COLO829 (cell line): ENCODE measurements around the gene DIAPH3.
"Not testable (repeated sequence)": the region's sequence is repeated elsewhere in the genome, so short reads cannot be mapped to it uniquely, and the experiment has no call there.

Source experiments
- DNase-seq: peaks from one replicate; pipeline ENCODE4 v3.0.0; 2012; ENCODE audit warnings: low spot score

Gene DIAPH3, protein sequence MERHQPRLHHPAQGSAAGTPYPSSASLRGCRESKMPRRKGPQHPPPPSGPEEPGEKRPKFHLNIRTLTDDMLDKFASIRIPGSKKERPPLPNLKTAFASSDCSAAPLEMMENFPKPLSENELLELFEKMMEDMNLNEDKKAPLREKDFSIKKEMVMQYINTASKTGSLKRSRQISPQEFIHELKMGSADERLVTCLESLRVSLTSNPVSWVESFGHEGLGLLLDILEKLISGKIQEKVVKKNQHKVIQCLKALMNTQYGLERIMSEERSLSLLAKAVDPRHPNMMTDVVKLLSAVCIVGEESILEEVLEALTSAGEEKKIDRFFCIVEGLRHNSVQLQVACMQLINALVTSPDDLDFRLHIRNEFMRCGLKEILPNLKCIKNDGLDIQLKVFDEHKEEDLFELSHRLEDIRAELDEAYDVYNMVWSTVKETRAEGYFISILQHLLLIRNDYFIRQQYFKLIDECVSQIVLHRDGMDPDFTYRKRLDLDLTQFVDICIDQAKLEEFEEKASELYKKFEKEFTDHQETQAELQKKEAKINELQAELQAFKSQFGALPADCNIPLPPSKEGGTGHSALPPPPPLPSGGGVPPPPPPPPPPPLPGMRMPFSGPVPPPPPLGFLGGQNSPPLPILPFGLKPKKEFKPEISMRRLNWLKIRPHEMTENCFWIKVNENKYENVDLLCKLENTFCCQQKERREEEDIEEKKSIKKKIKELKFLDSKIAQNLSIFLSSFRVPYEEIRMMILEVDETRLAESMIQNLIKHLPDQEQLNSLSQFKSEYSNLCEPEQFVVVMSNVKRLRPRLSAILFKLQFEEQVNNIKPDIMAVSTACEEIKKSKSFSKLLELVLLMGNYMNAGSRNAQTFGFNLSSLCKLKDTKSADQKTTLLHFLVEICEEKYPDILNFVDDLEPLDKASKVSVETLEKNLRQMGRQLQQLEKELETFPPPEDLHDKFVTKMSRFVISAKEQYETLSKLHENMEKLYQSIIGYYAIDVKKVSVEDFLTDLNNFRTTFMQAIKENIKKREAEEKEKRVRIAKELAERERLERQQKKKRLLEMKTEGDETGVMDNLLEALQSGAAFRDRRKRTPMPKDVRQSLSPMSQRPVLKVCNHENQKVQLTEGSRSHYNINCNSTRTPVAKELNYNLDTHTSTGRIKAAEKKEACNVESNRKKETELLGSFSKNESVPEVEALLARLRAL

DNA sequence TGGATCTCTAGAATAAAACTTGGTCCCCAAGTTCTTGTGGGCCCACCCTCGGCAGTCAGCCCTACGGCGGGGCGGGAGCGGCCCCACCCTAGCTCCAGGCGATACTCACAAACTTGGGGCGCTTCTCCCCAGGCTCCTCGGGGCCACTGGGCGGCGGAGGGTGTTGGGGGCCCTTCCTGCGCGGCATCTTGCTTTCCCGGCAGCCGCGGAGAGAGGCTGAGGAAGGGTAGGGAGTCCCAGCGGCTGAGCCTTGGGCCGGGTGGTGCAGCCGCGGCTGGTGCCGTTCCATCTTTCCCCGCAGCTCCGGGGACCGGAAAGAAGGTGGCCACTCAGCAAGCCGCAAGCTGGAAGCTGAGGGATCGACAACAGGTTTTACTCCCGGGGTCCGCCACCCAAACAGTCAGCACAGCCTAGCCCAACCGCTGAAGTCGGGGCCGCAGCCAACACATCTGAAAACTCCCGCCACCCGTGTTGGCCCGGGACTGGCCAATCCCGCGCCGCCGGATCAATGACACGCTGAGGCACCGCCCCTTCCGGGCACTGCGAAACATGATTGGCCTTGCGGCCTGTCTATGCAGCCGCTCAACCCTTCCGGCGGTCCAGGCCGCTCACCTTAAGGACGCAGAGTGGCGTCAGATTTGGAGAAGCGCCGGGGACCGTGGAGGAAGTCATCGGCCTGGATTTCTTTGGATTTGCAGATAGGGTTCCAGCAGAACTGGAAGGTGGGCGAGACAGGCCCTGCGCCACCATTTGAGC lies at the start of gene DIAPH3:
TSS of gene DIAPH3 (minus strand) at position 451 of the 756 bp plus-strand sequence. CDS start at position 289, 162 bp downstream.
- peak; percentile 93 for DNase-seq

DNA sequence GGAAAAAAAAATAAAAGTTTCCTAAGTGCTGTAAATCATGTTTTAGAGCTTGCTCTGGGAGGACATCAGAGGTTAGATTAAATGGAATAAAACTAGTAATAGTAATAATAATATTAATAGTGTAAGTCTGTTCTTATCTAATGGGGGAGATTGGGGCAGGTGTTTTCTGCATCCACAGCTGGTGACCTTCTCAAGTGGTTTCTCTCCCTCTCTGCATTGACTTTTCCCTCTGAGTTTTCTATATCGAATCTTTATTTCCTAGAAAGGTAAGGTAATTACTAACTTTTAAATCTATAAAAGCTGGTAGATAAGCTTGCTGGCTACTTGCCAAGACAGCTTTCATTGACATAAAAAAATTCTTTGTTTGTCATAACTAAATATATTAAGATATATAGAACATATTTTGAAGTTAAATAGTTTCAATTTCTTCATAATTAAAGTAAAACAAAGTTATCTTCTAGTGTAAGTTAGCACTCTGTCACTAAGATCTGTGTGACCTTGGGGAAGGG lies 49.6 kb upstream of the DIAPH3 start:
- DNase-seq: no peak

GRCh38 chr13:60211548-60211947 lies 47.8 kb upstream of the DIAPH3 start:
- DNase-seq: no peak

GRCh38 chr13:60210510-60211330 lies 47.0 kb upstream of the DIAPH3 start:
- no peak for DNase-seq

DNA sequence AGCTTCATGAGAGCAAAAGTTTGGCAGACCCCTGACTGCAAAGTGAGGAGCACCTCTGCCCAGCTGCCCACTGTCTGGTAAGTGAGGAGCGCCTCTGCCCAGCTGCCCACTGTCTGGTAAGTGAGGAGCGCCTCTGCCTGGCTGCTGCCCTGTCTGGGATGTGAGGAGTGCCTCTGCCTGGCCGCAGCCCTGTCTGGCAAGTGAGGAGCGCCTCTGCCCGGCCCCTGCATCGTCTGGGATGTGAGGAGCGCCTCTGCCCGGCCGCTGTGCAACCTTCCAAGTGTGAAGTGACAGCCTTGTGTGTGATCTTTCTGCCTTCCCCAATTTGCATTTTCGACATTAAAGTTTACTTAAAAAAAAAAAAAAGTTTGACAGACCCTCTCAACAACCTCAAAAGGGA lies 41.8 kb upstream of the DIAPH3 start:
- not testable (repeated sequence) for DNase-seq

DNA sequence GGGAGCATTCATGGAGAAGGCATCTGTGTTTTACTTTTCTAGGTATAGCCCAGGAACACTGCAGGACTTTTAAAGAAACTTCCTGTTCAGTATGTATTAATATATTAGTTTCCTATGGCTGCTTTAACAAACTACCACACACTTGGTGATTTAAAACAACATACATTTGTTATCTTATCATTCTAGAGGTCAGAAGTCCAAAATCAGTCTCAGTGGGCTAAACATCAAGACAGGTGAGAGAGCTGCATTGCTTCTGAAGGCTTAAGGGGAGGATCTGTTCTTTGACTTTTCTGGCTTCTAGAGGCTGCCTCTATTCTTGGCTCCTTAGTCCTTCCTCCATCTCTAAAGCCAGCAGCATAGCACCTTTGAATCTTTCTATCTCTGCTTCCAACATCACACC lies 37.6 kb upstream of the DIAPH3 start:
- no peak for DNase-seq

- not testable (repeated sequence) for DNase-seq
These were observed 32.2 kb upstream of the DIAPH3 start for GRCh38 chr13:60195893-60196292.

GRCh38 chr13:60182907-60183306 lies 19.2 kb upstream of the DIAPH3 start:
- DNase-seq: no peak

GRCh38 chr13:60178327-60178726 lies 14.6 kb upstream of the DIAPH3 start:
- no peak for DNase-seq

- no peak for DNase-seq
These were observed 11.8 kb upstream of the DIAPH3 start for GRCh38 chr13:60175571-60175970.

GRCh38 chr13:60174113-60174512 lies 10.4 kb upstream of the DIAPH3 start:
- no peak for DNase-seq

- DNase-seq: no peak
These were observed 8.4 kb upstream of the DIAPH3 start for GRCh38 chr13:60172111-60172510.

- no peak for DNase-seq
These were observed 6.7 kb upstream of the DIAPH3 start for GRCh38 chr13:60170414-60170813.

DNA sequence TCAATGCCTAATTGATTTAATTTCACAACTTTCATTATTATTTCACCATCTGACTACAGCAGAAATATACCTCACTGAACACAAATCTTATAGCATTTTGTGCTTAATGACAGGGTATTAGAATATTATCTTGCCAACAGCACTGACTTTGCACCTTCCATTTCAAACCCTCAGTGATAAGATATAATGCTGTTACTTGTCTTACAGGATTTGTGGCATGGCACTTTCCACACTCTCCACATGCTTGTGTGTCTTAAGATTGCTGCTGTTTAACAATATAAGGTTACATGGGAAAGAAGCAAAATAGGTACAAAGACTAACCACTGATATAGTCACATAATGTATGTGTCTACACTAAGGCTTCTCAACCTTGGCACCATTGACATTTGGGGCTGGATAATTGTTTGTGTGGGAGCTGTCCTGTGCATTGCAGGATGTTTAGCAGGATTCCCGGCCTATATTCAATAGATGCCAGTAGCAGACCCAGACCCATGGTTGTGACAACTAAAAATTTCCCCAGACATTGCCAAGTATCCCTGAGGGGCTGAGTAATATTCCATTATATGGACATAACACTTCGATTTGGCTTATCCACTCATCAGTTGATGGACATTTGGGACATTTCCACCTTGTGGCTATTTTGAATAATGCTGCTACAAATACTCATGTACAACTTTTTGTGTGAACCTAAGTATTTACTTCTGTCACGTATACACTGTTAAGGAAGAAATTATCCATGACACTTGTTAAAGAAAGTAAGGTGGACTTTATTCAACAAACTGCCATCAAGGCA lies 5.7 kb upstream of the DIAPH3 start:
- DNase-seq: no peak

- DNase-seq: no peak
These were observed 3.4 kb upstream of the DIAPH3 start for GRCh38 chr13:60167121-60167520.

DNA sequence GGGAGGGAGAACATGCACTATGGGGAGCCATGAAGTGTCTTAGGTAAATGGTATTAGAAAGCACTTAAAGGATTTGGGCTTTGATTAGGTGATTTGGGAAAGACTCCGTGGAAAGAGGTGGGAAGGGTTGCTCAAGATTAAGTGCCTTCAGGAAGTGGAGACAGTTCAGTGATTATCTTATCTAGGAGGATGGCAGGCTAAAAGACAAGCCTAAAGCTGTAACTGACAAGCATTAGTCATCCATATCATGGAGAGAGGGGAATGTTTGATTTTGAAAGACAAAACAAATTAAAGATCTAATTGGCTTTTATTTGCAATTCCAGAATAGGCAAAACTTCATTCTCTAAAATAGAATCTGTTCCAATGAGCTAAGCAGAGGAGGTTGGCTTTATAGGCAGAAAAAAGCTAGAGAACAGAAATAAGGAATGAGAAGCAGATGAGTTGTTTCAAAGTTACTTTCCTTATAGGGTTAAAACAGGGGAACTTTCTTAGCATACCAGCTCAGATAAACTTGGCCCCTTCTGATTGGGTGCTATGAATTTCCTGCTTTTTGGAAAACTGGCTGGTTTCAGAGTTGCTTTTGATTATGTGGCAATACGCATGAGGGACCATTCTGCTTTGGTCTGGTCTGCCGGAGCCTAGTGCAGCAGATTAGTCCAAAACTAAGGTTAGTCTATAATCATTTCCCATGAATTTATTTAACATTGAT lies 1.8 kb upstream of the DIAPH3 start:
- no peak for DNase-seq

- DNase-seq: peak; percentile 8
These were observed 634 bp upstream of the DIAPH3 start for GRCh38 chr13:60164234-60164889.

GRCh38 chr13:60162096-60162495 lies 1.6 kb downstream of the DIAPH3 start:
- DNase-seq: no peak
